Lung (tissue), 12 donors: ENCODE data around the gene ZSCAN4. TPM values are rescaled to one million over a fixed set of nuclear protein-coding genes. Genes with fewer than 3 reads are reported as not detected.

Experiments used
- ATAC-seq: fragments of 200-7000 bp; cut with Tn5 transposase; one replicate; pipeline ENCODE4 v1.9.1; 2020; ENCODE audit warnings: moderate number of reproducible peaks; ENCODE audit not compliant: insufficient read depth, low FRiP score
- DNase-seq, 3 donors: peaks; one replicate each; pipeline ENCODE4 v3.0.0-alpha.2; 2013 to 2017
- H3K27ac ChIP-seq, 2 donors: one replicate each; pipeline ENCODE4 v1.5.1; 2013; ENCODE audit warnings: mild to moderate bottlenecking in 2 of 2, moderate library complexity in 2 of 2, control low read depth in 1 of 2, inconsistent platforms in 1 of 2, low read depth in 1 of 2, low read length in 1 of 2
- H3K27me3 ChIP-seq, 3 donors: one replicate each; pipeline ENCODE4 v1.5.1; 2013; ENCODE audit warnings: low read length in 2 of 3; ENCODE audit not compliant: control insufficient read depth in 3 of 3, insufficient read depth in 3 of 3
- H3K36me3 ChIP-seq, 4 donors: one replicate each; pipeline ENCODE4 v1.5.1; 2013; ENCODE audit warnings: low read length in 4 of 4, mild to moderate bottlenecking in 1 of 4, moderate library complexity in 1 of 4; ENCODE audit not compliant: control insufficient read depth in 4 of 4, insufficient read depth in 4 of 4
- H3K4me1 ChIP-seq, 5 donors: one replicate each; pipeline ENCODE4 v1.5.1; 2013; ENCODE audit warnings: low read length in 5 of 5, mild to moderate bottlenecking in 2 of 5, moderate library complexity in 1 of 5; ENCODE audit not compliant: control insufficient read depth in 5 of 5, insufficient read depth in 5 of 5
- H3K4me3 ChIP-seq: one replicate; pipeline ENCODE4 v1.5.1; 2013; ENCODE audit warnings: mild to moderate bottlenecking, control low read depth, moderate library complexity
- H3K9ac ChIP-seq, 2 donors: one replicate each; pipeline ENCODE4 v1.5.1; 2013; ENCODE audit warnings: low read length in 2 of 2, control low read depth in 1 of 2; ENCODE audit not compliant: insufficient read depth in 1 of 2
- H3K9me3 ChIP-seq, 4 donors: one replicate each; pipeline ENCODE4 v1.5.1; 2013; ENCODE audit warnings: low read length in 3 of 4, mild to moderate bottlenecking in 1 of 4, moderate library complexity in 1 of 4; ENCODE audit not compliant: control insufficient read depth in 4 of 4, insufficient read depth in 3 of 4
- CTCF ChIP-seq: IDR thresholded peaks from 2 replicates; pipeline ENCODE4 v1.5.1; 2012; ENCODE audit warnings: mild to moderate bottlenecking; ENCODE audit errors: control extremely low read depth, extremely low read depth
- WGBS, 2 donors: extraction: QIAGEN DNeasy Blood & Tissue Kit; methylation state at CpG; one replicate each; pipeline ENCODE4 v1.1.7; 2013; 5-methylcytosine and 5-hydroxymethylcytosine counted together
- polyA plus RNA-seq, 2 donors: library from polyadenylated mRNA; stranded (reverse); fragments of 200-250 nt; gene quantifications; one replicate each; pipeline ENCODE4 v1.2.1, GENCODE V29; 2013
- total RNA-seq, 2 donors: library from RNA; depleted of rRNA in 1 of 2; stranded (reverse); fragments of >200 nt in 1 of 2; gene quantifications; one replicate each; pipeline ENCODE4 v1.2.1, GENCODE V29; 2014 to 2021
- donor health status: control.
- donor health status: control.
- donor health status: Bipolar disorder and iron deficiency.
- donor health status: healthy.
- donor health status: DM: yes; HTN: yes; CAD: no.

ZSCAN4 gene
- total and polyA plus RNA-seq, 4 donors: 0.07 to 0.21 (median 0.14) TPM; not detected in 1

- ATAC-seq: no peak
- peaks cover 0 to 14% (median 0%) of the 10 kb centered on the region in 3 donors for H3K27me3 ChIP-seq
Measured at GRCh38 chr19:57667228-57667627, 1.5 kb upstream of the ZSCAN4 start.

GRCh38 chr19:57671124-57671895, 2.6 kb downstream of the ZSCAN4 start:
- TF ChIP-seq CTCF: no peak
- H3K9ac ChIP-seq: no peak overlapping the region
- H3K36me3 ChIP-seq: no peaks in the 10 kb centered on the region
- H3K4me3 ChIP-seq: no peak overlapping the region
- H3K4me1 ChIP-seq: no peaks in the 10 kb centered on the region
- no peak for ATAC-seq
- H3K9me3 ChIP-seq: peaks cover 0 to 17% (median 0%) of the 10 kb centered on the region in 4 donors
- no peak for DNase-seq
- peaks cover 0 to 15% (median 0%) of the 10 kb centered on the region in 3 donors for H3K27me3 ChIP-seq
- 67 to 77% methylated on average over 7 of the region's 7 CpGs for WGBS, 2 donors
- no peak overlapping the region for H3K27ac ChIP-seq

More at GRCh38 chr19:57667228-57667627, 1.5 kb upstream of the ZSCAN4 start:
- DNase-seq: no peak
- WGBS, 2 donors: 88 to 91% methylated on average over 1 of the region's 1 CpG
- no peak for TF ChIP-seq CTCF
- H3K9ac ChIP-seq: no peak overlapping the region
- H3K9me3 ChIP-seq: peaks cover 0 to 28% (median 0%) of the 10 kb centered on the region in 4 donors
- H3K4me1 ChIP-seq: peaks cover 0 to 7% (median 0%) of the 10 kb centered on the region in 5 donors
- H3K4me3 ChIP-seq: no peak overlapping the region
- no peak overlapping the region for H3K27ac ChIP-seq
- no peaks in the 10 kb centered on the region for H3K36me3 ChIP-seq

GRCh38 chr19:57672466-57672865, 3.7 kb downstream of the ZSCAN4 start:
- peaks cover 0 to 15% (median 0%) of the 10 kb centered on the region in 3 donors for H3K27me3 ChIP-seq
- no peak overlapping the region for H3K27ac ChIP-seq
- no peak overlapping the region for H3K4me3 ChIP-seq
- DNase-seq (no peak), ATAC-seq (no peak)
- H3K4me1 ChIP-seq: no peaks in the 10 kb centered on the region
- 69 to 78% methylated on average over 4 of the region's 4 CpGs for WGBS, 2 donors
- no peak for TF ChIP-seq CTCF
- H3K36me3 ChIP-seq: no peaks in the 10 kb centered on the region
- H3K9me3 ChIP-seq: peaks cover 0 to 20% (median 0%) of the 10 kb centered on the region in 4 donors
- no peak overlapping the region for H3K9ac ChIP-seq
